Sigmoid colon (tissue), 4 donors: ENCODE measurements around the gene PCNX1.
"Not testable (repeated sequence)": the region's sequence is repeated elsewhere in the genome, so short reads cannot be mapped to it uniquely, and the experiment has no call there.

Experiments
- CTCF ChIP-seq, 4 experiments: fragments of 450-650 bp in 3 of 4; fragments of 200-600 bp in 1 of 4; IDR thresholded peaks; one replicate each; pipeline ENCODE4 v1.5.1; 2016 to 2019; ENCODE audit warnings: antibody characterized with exemption in 4 of 4, mild to moderate bottlenecking in 3 of 4, moderate library complexity in 2 of 4
- EP300 ChIP-seq, 4 donors: sonication (generic); formaldehyde crosslinking; IDR thresholded peaks; one replicate each; pipeline ENCODE4 v1.6.1; 2017; ENCODE audit warnings: antibody characterized with exemption in 4 of 4
- POLR2AphosphoS5 ChIP-seq, 4 donors: sonication (generic); formaldehyde crosslinking; IDR thresholded peaks; one replicate each; pipeline ENCODE4 v1.6.1; 2017; ENCODE audit warnings: antibody characterized with exemption in 4 of 4

- not testable (repeated sequence) for TF ChIP-seq CTCF, EP300, POLR2AphosphoS5 (IDR thresholded peaks at IDR 0.05)
Observed at GRCh38 chr14:70875811-70876460, 31.3 kb upstream of the PCNX1 start.
